Brain microvascular endothelial cell (primary cell): Measurements from ENCODE around the gene CANT1.

Source experiments
- DNase-seq: peaks from one replicate; pipeline ENCODE4 v3.0.0-alpha.2; 2020
- H3K27ac ChIP-seq: fragments of 250-450 bp; sonication (Bioruptor Pico); 2 replicates; pipeline ENCODE4 v1.5.1; 2020; ENCODE audit warnings: mild to moderate bottlenecking, moderate library complexity
- H3K27me3 ChIP-seq: fragments of 250-450 bp; sonication (Bioruptor Pico); replicated peaks from 2 replicates; pipeline ENCODE4 v1.5.1; 2020; ENCODE audit warnings: mild to moderate bottlenecking
- H3K36me3 ChIP-seq: fragments of 250-450 bp; sonication (Bioruptor Pico); replicated peaks from 2 replicates; pipeline ENCODE4 v1.5.1; 2020; ENCODE audit warnings: mild to moderate bottlenecking
- H3K4me3 ChIP-seq: 2 replicates; pipeline ENCODE4 v1.5.1; 2011; ENCODE audit warnings: low read depth, mild to moderate bottlenecking, control low read depth, low read length, moderate library complexity
- CTCF ChIP-seq: IDR thresholded peaks from 2 replicates; pipeline ENCODE4 v1.5.1; 2011; ENCODE audit warnings: low read depth, mild to moderate bottlenecking, moderate library complexity, low read length, control low read depth, inconsistent platforms; ENCODE audit errors: missing control alignments
- in situ Hi-C: cut with HindIII; loops from 2 replicates; pipeline ENCODE4 v1.10.0; 2017; ENCODE audit warnings: low sequenced_read_pairs, low pct_ligation_motif_present

The CANT1 gene

DNA sequence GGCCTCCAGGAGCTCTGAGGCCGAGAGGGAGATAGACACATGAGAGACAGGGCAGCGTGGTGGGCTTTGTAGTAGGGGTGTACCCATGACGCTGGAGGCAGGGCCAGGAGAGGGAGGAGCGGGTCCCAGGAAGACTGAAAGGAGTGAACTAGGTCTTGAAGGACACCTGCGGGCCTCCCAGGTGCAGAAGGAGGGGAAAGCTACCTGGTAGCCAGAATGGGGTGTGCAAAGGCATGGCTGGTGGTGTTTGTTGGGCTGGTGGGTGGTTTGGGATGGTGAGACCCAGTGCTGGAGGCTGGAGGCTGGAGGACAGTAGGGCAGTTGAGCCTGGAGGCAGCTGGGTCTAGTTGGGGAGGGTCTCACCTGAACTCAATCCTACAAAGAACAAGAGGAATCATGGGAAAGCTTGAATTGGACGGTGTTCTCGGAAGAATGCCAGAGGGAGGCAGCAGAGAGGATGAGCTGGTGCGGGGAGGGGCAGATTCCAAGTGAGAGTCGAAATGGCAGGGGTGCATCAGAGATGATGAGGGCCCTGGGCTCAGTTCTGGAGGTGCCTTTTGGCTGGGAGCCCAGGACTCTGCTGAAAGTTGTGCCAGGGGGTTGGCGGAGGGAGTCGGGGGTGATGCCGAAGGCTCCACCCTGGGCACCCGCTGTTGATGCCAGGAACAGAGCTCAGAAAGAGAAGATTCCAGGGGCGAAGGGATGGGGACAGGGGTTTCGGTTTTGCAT, 35.6 kb upstream of the CANT1 start:
- no peak for DNase-seq
- in situ Hi-C loops, result no loop called here
- no peak for TF ChIP-seq CTCF
- Histone ChIP-seq H3K27ac (no peak overlapping the region), H3K27me3 (peaks cover 3% of the 10 kb centered on the region), H3K36me3 (no peaks in the 10 kb centered on the region), H3K4me3 (no peak overlapping the region)

DNA sequence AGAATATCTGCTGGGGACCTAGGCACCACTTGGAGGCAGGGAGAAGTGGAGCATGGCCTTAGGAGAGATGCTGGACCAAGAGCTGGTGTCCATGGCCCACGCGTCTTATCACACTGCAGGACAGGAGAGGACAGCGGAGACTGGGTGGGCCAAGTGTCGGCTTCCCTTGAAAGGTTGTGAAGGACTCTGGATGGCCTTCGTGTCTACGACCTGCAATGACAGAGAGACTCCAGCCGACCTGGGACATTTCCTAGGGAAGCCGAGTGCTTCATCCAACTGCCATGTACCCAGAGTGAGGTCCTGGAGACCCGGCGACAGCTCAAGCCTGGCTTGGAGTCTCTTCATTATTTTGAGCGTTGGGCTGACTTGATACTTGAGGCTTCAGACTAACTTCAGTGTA, 34.9 kb upstream of the CANT1 start:
- in situ Hi-C loops, result no loop called here
- no peak for TF ChIP-seq CTCF
- Histone ChIP-seq H3K27me3 (peaks cover 3% of the 10 kb centered on the region), H3K27ac (no peak overlapping the region), H3K36me3 (no peaks in the 10 kb centered on the region), H3K4me3 (no peak overlapping the region)
- no peak for DNase-seq

GRCh38 chr17:79043931-79044320, 34.4 kb upstream of the CANT1 start:
- no peak for TF ChIP-seq CTCF
- no peak for DNase-seq
- no peak overlapping the region for H3K27ac ChIP-seq
- in situ Hi-C loops, result no loop called here
- peaks cover 3% of the 10 kb centered on the region for H3K27me3 ChIP-seq
- no peaks in the 10 kb centered on the region for H3K36me3 ChIP-seq
- no peak overlapping the region for H3K4me3 ChIP-seq

DNA sequence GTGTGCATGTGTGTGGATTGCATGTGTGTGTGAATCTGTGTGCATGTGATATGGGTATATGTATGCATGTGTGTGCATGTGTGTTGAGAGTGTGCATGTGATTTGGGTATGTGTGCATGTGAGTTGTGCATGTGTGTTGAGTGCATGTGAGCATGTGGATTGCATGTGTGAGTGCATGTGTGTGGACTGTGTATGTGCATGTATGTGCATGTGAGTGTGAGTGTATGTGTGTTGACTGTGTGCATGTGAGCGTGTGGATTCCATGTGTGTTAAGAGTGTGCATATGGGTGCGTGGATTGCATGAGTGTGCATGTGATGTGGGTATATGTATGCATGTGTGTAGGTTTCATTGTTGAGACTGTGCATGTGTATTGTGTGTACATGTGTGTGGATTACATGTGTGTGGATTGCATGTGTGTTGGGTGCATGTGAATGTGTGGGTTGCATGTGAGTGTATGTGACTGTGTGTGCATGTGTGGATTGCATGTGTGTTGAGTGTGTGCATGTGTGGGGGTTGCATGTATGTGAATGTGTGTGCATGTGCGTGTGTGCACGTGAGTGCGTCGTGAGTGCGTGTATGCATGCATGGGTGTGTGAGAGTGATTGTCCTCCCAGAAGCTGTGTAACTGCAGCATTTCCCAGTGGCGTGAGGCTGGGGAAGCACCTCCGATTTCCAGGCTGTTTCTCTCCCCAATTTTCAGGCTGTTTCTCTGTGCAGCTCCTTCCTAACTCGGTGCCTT, 33.8 kb upstream of the CANT1 start:
- no peak overlapping the region for H3K27ac ChIP-seq
- DNase-seq, result no peak
- no peak for TF ChIP-seq CTCF
- no peak overlapping the region for H3K4me3 ChIP-seq
- H3K27me3 ChIP-seq, result peaks cover 3% of the 10 kb centered on the region
- H3K36me3 ChIP-seq, result no peaks in the 10 kb centered on the region
- in situ Hi-C loops, result no loop called here

- Histone ChIP-seq H3K36me3 (no peaks in the 10 kb centered on the region), H3K27ac (no peak overlapping the region), H3K27me3 (peaks cover 3% of the 10 kb centered on the region), H3K4me3 (no peak overlapping the region)
- TF ChIP-seq CTCF, result peak; percentile 94
- peak; percentile 33 for DNase-seq
- in situ Hi-C loops, result no loop called here
Observed at GRCh38 chr17:79042421-79043190, 33.0 kb upstream of the CANT1 start.
